RWPE2 (cell line): ENCODE measurements around the gene HSD17B13.

Experiments
- ATAC-seq: fragments of 200-7000 bp; cut with Tn5 transposase; 3 replicates; pipeline ENCODE4 v1.9.1; 2021; ENCODE audit warnings: low read depth
- DNase-seq: peaks from one replicate; pipeline ENCODE4 v3.0.0-alpha.2; 2020; ENCODE audit warnings: low spot score
- H3K27ac ChIP-seq: fragments of 450-650 bp; 2 replicates; pipeline ENCODE4 v1.5.1; 2017; ENCODE audit warnings: mild to moderate bottlenecking; ENCODE audit not compliant: poor library complexity, severe bottlenecking
- H3K27me3 ChIP-seq: fragments of 250-450 bp; sonication (Bioruptor Pico); 2 replicates; pipeline ENCODE4 v1.5.1; 2021; ENCODE audit warnings: mild to moderate bottlenecking, moderate library complexity; ENCODE audit not compliant: insufficient read depth, poor library complexity, severe bottlenecking
- H3K36me3 ChIP-seq: fragments of 250-450 bp; sonication (Bioruptor Pico); 2 replicates; pipeline ENCODE4 v1.5.1; 2020; ENCODE audit warnings: low read depth, mild to moderate bottlenecking, moderate library complexity
- H3K4me1 ChIP-seq: fragments of 250-450 bp; sonication (Bioruptor Pico); 2 replicates; pipeline ENCODE4 v1.5.1; 2021; ENCODE audit warnings: mild to moderate bottlenecking, moderate library complexity; ENCODE audit not compliant: insufficient read depth, poor library complexity, severe bottlenecking
- H3K4me3 ChIP-seq: fragments of 250-450 bp; sonication (Bioruptor Pico); 2 replicates; pipeline ENCODE4 v1.5.1; 2021; ENCODE audit warnings: mild to moderate bottlenecking, moderate library complexity; ENCODE audit not compliant: severe bottlenecking
- H3K9me3 ChIP-seq: fragments of 250-450 bp; sonication (Bioruptor Pico); 2 replicates; pipeline ENCODE4 v1.5.1; 2021; ENCODE audit warnings: mild to moderate bottlenecking, moderate library complexity; ENCODE audit not compliant: severe bottlenecking
- TF ChIP-seq, protein P1 (sequence below): fragments of 450-650 bp; IDR thresholded peaks from one replicate; pipeline ENCODE4 v1.5.1; 2017; ENCODE audit warnings: mild to moderate bottlenecking, moderate library complexity; ENCODE audit not compliant: poor library complexity, severe bottlenecking

Gene HSD17B13

GRCh38 chr4:87311684-87312083 lies 11.0 kb downstream of the HSD17B13 start:
- H3K36me3 ChIP-seq: no peaks in the 10 kb centered on the region
- no peaks in the 10 kb centered on the region for H3K9me3 ChIP-seq
- DNase-seq: no peak
- H3K27me3 ChIP-seq: no peaks in the 10 kb centered on the region
- no peak for ATAC-seq
- no peak overlapping the region for H3K27ac ChIP-seq
- TF ChIP-seq, protein P1, sequence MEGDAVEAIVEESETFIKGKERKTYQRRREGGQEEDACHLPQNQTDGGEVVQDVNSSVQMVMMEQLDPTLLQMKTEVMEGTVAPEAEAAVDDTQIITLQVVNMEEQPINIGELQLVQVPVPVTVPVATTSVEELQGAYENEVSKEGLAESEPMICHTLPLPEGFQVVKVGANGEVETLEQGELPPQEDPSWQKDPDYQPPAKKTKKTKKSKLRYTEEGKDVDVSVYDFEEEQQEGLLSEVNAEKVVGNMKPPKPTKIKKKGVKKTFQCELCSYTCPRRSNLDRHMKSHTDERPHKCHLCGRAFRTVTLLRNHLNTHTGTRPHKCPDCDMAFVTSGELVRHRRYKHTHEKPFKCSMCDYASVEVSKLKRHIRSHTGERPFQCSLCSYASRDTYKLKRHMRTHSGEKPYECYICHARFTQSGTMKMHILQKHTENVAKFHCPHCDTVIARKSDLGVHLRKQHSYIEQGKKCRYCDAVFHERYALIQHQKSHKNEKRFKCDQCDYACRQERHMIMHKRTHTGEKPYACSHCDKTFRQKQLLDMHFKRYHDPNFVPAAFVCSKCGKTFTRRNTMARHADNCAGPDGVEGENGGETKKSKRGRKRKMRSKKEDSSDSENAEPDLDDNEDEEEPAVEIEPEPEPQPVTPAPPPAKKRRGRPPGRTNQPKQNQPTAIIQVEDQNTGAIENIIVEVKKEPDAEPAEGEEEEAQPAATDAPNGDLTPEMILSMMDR: no peak
- H3K4me1 ChIP-seq: no peaks in the 10 kb centered on the region
- H3K4me3 ChIP-seq: no peak overlapping the region

DNA sequence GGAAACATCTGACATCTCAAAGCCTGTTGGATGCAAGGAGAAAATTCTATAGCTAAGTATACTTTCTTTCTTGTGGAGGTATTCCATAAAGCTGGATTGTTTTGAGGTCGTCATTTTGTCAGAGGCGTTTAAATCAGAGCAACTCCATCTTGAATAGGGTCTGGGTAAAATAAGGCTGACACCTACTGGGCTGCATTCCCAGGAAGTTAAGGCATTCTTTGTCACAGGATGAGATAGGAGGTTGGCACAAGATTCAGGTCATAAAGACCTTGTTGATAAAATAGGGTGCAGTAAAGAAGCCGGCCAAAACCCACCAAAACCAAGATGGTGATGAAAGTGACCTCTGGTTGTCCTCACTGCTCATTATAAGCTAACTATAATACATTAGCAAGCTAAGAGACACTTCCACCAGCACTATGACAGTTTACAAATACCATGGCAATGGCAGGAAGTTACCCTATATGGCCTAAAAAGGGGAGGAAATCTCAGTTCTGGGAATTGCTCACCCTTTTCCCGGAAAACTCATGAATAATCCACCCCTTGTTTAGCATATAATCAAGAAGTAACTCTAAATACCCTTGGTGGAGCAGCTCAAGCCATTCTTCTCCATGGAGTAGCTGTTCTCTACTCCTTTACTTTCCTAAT lies 11.9 kb downstream of the HSD17B13 start:
- no peak for ATAC-seq
- TF ChIP-seq, protein P1: no peak
- Histone ChIP-seq H3K4me1 (no peaks in the 10 kb centered on the region), H3K27me3 (no peaks in the 10 kb centered on the region), H3K27ac (no peak overlapping the region), H3K9me3 (no peaks in the 10 kb centered on the region), H3K4me3 (no peak overlapping the region), H3K36me3 (no peaks in the 10 kb centered on the region)
- no peak for DNase-seq

GRCh38 chr4:87309625-87310024 lies 13.1 kb downstream of the HSD17B13 start:
- DNase-seq (no peak), ATAC-seq (no peak)
- no peak overlapping the region for H3K27ac ChIP-seq
- TF ChIP-seq, protein P1: no peak
- H3K27me3 ChIP-seq: no peaks in the 10 kb centered on the region
- H3K36me3 ChIP-seq: no peaks in the 10 kb centered on the region
- H3K9me3 ChIP-seq: no peaks in the 10 kb centered on the region
- H3K4me3 ChIP-seq: no peak overlapping the region
- peaks cover 4% of the 10 kb centered on the region for H3K4me1 ChIP-seq

DNA sequence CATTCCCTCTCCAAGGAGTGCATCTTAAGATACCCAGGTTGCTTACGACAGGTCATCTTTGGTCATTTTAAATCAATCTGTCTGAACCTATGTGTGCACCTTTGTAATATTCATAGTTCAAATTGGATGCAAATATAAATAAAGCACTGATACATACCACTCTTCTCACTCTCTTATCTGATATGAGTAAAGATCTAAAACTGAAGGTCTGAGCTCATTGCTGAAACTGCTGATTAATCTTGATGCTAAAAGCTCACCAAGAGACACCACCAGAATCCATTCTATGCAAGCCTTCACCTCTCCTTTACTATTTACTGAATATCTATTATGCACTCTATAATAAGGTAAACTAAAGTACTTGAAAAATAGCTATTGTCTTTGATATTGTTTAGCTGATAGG lies 16.6 kb downstream of the HSD17B13 start:
- Histone ChIP-seq H3K27ac (no peak overlapping the region), H3K9me3 (no peaks in the 10 kb centered on the region), H3K27me3 (no peaks in the 10 kb centered on the region), H3K4me3 (no peak overlapping the region), H3K36me3 (no peaks in the 10 kb centered on the region), H3K4me1 (peaks cover 4% of the 10 kb centered on the region)
- TF ChIP-seq, protein P1: no peak
- no peak for ATAC-seq
- no peak for DNase-seq

- DNase-seq: no peak
- H3K9me3 ChIP-seq: no peaks in the 10 kb centered on the region
- H3K4me3 ChIP-seq: no peak overlapping the region
- no peaks in the 10 kb centered on the region for H3K27me3 ChIP-seq
- TF ChIP-seq, protein P1: no peak
- ATAC-seq: no peak
- H3K27ac ChIP-seq: no peak overlapping the region
- no peaks in the 10 kb centered on the region for H3K36me3 ChIP-seq
- H3K4me1 ChIP-seq: peaks cover 4% of the 10 kb centered on the region
Observed at GRCh38 chr4:87305562-87305961, 17.1 kb downstream of the HSD17B13 start.
